Activated T-helper 17 cell treated with anti-CD3 and anti-CD28 coated beads, Interleukin-2, amount 50 U/mL, for 72 hours (primary cell): ENCODE results near the gene SRXN1. TPM values are rescaled to one million over a fixed set of nuclear protein-coding genes. Genes with fewer than 3 reads are reported as not detected.

Source experiments
- ATAC-seq: fragments of 150-1000 bp; cut with Tn5 transposase; replicated peaks from 2 replicates; pipeline ENCODE4 v1.10.0; 2021; ENCODE audit warnings: mild to moderate bottlenecking, moderate library complexity
- H3K27ac Mint-ChIP-seq: one replicate; pipeline ENCODE4 v1.8.0; 2022; ENCODE audit warnings: mixed read lengths
- H3K27me3 Mint-ChIP-seq: one replicate; pipeline ENCODE4 v1.8.0; 2022; ENCODE audit warnings: mixed read lengths
- H3K36me3 Mint-ChIP-seq: one replicate; pipeline ENCODE4 v1.8.0; 2022; ENCODE audit warnings: low read depth, mild to moderate bottlenecking, mixed read lengths
- H3K4me1 Mint-ChIP-seq: one replicate; pipeline ENCODE4 v1.8.0; 2022; ENCODE audit warnings: mixed read lengths
- H3K4me3 Mint-ChIP-seq: one replicate; pipeline ENCODE4 v1.8.0; 2022; ENCODE audit warnings: mild to moderate bottlenecking, mixed read lengths
- H3K9me3 Mint-ChIP-seq: one replicate; pipeline ENCODE4 v1.8.0; 2022; ENCODE audit warnings: mixed read lengths
- total RNA-seq, 2 donors: library from RNA; stranded (reverse); gene quantifications; one replicate each; pipeline ENCODE4 v1.2.3, GENCODE V29; 2022

Gene SRXN1
- total RNA-seq, 2 donors from 2014 or later: 14.6 to 24.6 TPM

- H3K27me3 Mint-ChIP-seq: peaks cover 31% of the 10 kb centered on the region
- ATAC-seq: no peak
- H3K4me3 Mint-ChIP-seq: peak overlapping the region; percentile 35
- H3K36me3 Mint-ChIP-seq: no peaks in the 10 kb centered on the region
- no peak overlapping the region for H3K27ac Mint-ChIP-seq
- no peaks in the 10 kb centered on the region for H3K9me3 Mint-ChIP-seq
- H3K4me1 Mint-ChIP-seq: no peaks in the 10 kb centered on the region
Observed at GRCh38 chr20:640674-641515, 12.1 kb downstream of the SRXN1 start.

DNA sequence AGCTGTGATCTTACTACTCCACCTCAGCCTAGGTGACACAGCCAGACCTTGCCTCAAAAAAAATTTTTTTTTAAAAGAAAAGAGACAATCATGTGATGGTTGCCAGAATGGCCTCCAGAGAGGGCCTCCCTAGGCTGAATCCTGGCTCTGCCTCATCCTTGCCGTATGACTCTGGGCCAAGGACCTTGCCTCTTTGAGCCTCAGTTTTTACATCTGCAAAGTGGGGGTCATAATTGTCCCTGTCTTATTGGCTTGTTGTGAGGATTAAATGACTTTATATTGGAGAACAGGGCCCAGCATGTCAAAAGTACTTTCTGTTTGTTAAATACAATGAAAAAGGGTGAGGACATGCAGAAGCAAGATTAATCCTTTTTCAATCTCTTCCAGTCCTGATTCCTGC is 14.4 kb downstream of the SRXN1 start:
- ATAC-seq: no peak
- H3K27ac Mint-ChIP-seq: no peak overlapping the region
- H3K36me3 Mint-ChIP-seq: no peaks in the 10 kb centered on the region
- H3K4me1 Mint-ChIP-seq: no peaks in the 10 kb centered on the region
- peaks cover 36% of the 10 kb centered on the region for H3K27me3 Mint-ChIP-seq
- H3K9me3 Mint-ChIP-seq: no peaks in the 10 kb centered on the region
- no peak overlapping the region for H3K4me3 Mint-ChIP-seq

DNA sequence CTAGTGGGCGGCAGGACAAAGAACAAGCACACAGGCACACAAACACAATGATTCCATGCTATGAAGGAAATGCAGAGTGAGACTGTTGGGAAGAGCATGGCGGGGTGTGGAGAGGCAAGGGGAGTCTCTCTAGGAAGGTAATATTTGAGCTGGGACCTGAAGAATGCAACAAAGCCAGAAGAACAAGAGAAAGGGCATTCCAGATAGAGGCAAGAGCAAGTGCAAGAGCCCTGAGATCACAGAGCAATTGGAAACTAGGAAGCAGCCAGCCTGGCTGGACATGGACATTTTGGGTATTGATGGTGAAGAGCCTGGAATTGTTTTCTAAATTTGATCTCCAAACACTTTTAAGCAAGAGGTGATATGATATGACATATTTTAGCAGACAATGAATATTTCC is 15.4 kb downstream of the SRXN1 start:
- H3K9me3 Mint-ChIP-seq: no peaks in the 10 kb centered on the region
- H3K27ac Mint-ChIP-seq: no peak overlapping the region
- H3K4me3 Mint-ChIP-seq: no peak overlapping the region
- no peak for ATAC-seq
- no peaks in the 10 kb centered on the region for H3K36me3 Mint-ChIP-seq
- H3K4me1 Mint-ChIP-seq: no peaks in the 10 kb centered on the region
- H3K27me3 Mint-ChIP-seq: peaks cover 32% of the 10 kb centered on the region

- no peak for ATAC-seq
- Mint-ChIP-seq H3K9me3 (no peaks in the 10 kb centered on the region), H3K27ac (no peak overlapping the region), H3K36me3 (no peaks in the 10 kb centered on the region), H3K4me3 (no peak overlapping the region), H3K4me1 (no peaks in the 10 kb centered on the region), H3K27me3 (peaks cover 29% of the 10 kb centered on the region)
Observed at GRCh38 chr20:635893-636338, 17.1 kb downstream of the SRXN1 start.

DNA sequence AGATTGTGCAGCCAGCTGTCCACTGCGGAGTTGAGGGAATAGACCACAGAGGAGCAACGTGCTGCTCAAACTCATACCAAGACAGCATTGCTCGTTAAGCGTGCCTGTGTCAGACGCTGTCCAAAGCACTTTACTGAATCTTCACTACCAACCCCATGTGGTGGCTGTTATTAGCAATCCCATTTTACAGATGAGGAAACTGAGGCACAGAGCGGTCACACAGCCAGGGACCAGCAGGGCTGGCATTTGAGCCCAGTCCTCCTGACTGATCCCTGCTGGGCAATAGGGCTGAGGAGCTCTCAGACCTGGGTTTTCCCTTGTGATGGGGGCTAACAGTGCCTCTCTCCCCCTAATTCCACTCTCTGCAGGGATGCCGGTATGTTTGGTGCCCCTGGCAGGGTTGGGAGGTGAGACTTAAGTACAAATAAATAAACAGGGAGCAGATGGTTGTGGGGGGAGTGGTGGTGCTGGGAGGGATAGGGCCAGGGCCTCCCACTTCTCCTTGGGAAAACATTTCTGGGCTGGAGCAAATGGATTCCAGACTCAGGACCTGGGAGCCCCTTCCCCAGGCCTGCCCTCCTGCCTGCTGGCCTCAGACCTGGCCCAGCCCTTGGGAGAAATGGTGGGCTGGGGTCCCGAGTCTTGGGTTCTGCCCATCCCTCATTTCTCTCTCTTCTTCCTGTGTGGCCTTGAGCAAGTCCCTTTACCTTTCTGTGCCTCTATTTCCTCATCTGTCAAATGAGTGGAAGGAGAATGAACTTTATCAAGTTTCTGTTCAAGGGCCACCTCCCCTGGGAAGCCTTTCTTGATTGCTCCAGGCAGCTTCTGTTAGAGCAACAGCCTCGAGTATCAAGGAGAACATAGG is 17.7 kb downstream of the SRXN1 start:
- no peak overlapping the region for H3K27ac Mint-ChIP-seq
- H3K36me3 Mint-ChIP-seq: no peaks in the 10 kb centered on the region
- H3K4me3 Mint-ChIP-seq: no peak overlapping the region
- no peaks in the 10 kb centered on the region for H3K9me3 Mint-ChIP-seq
- no peak for ATAC-seq
- H3K27me3 Mint-ChIP-seq: peaks cover 31% of the 10 kb centered on the region
- no peaks in the 10 kb centered on the region for H3K4me1 Mint-ChIP-seq

- Mint-ChIP-seq H3K36me3 (no peaks in the 10 kb centered on the region), H3K4me1 (no peaks in the 10 kb centered on the region), H3K9me3 (no peaks in the 10 kb centered on the region), H3K27me3 (peaks cover 33% of the 10 kb centered on the region), H3K4me3 (no peak overlapping the region), H3K27ac (no peak overlapping the region)
- ATAC-seq: no peak
Observed at GRCh38 chr20:634148-634925, 18.7 kb downstream of the SRXN1 start.

GRCh38 chr20:631101-631500 is 21.9 kb downstream of the SRXN1 start:
- Mint-ChIP-seq H3K4me1 (no peaks in the 10 kb centered on the region), H3K9me3 (no peaks in the 10 kb centered on the region), H3K27me3 (peaks cover 25% of the 10 kb centered on the region), H3K4me3 (no peak overlapping the region), H3K36me3 (no peaks in the 10 kb centered on the region), H3K27ac (no peak overlapping the region)
- ATAC-seq: no peak

DNA sequence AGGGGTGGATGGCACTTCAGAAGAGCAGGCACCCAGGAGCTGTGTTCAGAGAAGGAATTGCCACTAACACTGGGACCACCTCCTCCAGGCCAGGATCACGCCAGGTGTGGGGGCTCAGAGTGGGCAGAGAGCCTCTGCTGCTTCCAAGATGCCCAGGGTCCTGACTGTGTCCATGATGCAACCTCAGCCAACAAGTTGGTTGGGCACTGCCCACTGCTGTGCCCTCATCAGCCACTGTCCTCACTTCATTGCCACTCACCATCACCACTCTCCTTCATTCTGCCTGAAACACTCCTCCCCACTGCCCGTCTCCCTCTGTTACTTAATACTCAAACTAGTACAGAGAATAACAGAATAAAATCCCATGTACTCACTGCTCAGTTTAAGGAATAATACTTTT is 26.4 kb downstream of the SRXN1 start:
- Mint-ChIP-seq H3K9me3 (no peaks in the 10 kb centered on the region), H3K4me3 (no peak overlapping the region), H3K27me3 (peaks cover 26% of the 10 kb centered on the region), H3K4me1 (no peaks in the 10 kb centered on the region), H3K36me3 (no peaks in the 10 kb centered on the region), H3K27ac (no peak overlapping the region)
- no peak for ATAC-seq

- peaks cover 28% of the 10 kb centered on the region for H3K27me3 Mint-ChIP-seq
- ATAC-seq: no peak
- H3K36me3 Mint-ChIP-seq: no peaks in the 10 kb centered on the region
- H3K27ac Mint-ChIP-seq: no peak overlapping the region
- no peak overlapping the region for H3K4me3 Mint-ChIP-seq
- H3K4me1 Mint-ChIP-seq: no peaks in the 10 kb centered on the region
- no peaks in the 10 kb centered on the region for H3K9me3 Mint-ChIP-seq
Observed at GRCh38 chr20:625360-625932, 27.6 kb downstream of the SRXN1 start.

GRCh38 chr20:623704-624103 is 29.3 kb downstream of the SRXN1 start:
- H3K9me3 Mint-ChIP-seq: no peaks in the 10 kb centered on the region
- no peak overlapping the region for H3K4me3 Mint-ChIP-seq
- no peak for ATAC-seq
- peaks cover 28% of the 10 kb centered on the region for H3K27me3 Mint-ChIP-seq
- no peaks in the 10 kb centered on the region for H3K36me3 Mint-ChIP-seq
- H3K4me1 Mint-ChIP-seq: no peaks in the 10 kb centered on the region
- no peak overlapping the region for H3K27ac Mint-ChIP-seq

DNA sequence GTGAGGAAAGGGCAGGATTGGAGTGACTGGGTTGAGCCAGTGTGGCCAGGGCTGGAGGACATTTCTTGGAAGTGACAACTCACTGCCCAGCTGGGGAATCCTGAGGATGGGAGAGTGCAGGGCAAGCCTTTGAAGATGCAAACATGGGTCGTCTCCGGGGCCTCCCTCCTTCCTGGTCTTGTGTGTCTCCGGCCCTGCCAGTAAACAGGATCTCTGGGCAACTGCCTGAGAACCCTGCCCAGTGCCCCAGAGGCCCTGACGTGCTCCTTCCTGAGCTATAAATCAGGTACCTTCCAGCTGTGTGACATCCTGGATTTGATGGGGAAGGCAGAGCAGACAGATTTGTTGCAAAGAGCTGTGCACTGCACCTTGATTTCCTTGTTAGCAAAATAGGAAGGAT is 30.0 kb downstream of the SRXN1 start:
- Mint-ChIP-seq H3K4me1 (no peaks in the 10 kb centered on the region), H3K9me3 (peaks cover 1% of the 10 kb centered on the region), H3K4me3 (no peak overlapping the region), H3K27me3 (peaks cover 30% of the 10 kb centered on the region), H3K36me3 (no peaks in the 10 kb centered on the region), H3K27ac (no peak overlapping the region)
- ATAC-seq: no peak

DNA sequence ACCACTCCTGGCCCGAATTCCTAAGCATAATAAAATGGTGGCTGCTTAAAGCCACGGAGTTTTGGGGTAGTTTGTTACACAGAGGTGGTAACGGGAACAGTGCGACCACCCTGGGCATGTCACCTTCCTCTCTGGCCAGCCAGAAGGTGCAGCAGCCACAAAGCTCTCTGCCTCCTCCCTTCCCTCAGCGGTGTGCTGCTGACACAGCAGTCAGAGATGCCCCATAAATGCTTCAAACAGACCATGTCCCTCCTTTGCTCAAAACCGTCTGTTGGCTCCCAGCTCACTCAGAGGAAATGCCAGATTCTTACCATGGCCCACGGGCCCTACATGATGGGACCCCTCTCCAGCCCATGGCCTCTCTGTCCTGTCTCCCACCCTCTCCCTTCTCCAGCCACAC is 30.8 kb downstream of the SRXN1 start:
- Mint-ChIP-seq H3K27ac (no peak overlapping the region), H3K36me3 (no peaks in the 10 kb centered on the region)

GRCh38 chr20:621125-621756 is 31.8 kb downstream of the SRXN1 start:
- no peak overlapping the region for H3K27ac Mint-ChIP-seq
- H3K4me1 Mint-ChIP-seq: no peaks in the 10 kb centered on the region
- ATAC-seq: no peak
- H3K36me3 Mint-ChIP-seq: no peaks in the 10 kb centered on the region
- no peak overlapping the region for H3K4me3 Mint-ChIP-seq
- H3K27me3 Mint-ChIP-seq: peaks cover 38% of the 10 kb centered on the region
- peaks cover 8% of the 10 kb centered on the region for H3K9me3 Mint-ChIP-seq

More for the DNA sequence above, 30.8 kb downstream of the SRXN1 start:
- ATAC-seq: no peak
- no peaks in the 10 kb centered on the region for H3K4me1 Mint-ChIP-seq
- peaks cover 38% of the 10 kb centered on the region for H3K27me3 Mint-ChIP-seq
- peaks cover 8% of the 10 kb centered on the region for H3K9me3 Mint-ChIP-seq
- H3K4me3 Mint-ChIP-seq: no peak overlapping the region

DNA sequence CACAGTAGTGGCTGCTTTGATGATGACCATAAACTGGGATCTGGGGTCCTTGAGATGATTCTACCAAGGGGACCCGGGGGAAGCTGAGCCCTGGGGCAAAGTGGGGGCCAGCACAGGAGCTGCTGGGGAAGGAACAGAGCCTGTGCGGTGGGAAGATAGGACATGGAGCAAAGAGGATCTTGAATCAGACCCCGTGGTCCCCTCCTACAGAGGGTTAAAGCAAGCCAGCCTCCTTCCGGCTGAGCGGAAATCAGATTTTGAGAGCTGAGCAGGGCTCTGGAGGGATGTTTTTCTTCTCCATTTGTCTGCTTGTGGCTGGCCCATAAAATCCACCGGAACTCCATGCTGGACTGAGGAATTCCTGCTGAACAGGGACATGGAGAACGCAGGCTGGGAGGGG is 32.8 kb downstream of the SRXN1 start:
- no peak overlapping the region for H3K27ac Mint-ChIP-seq
- peaks cover 36% of the 10 kb centered on the region for H3K27me3 Mint-ChIP-seq
- no peak overlapping the region for H3K4me3 Mint-ChIP-seq
- H3K9me3 Mint-ChIP-seq: peaks cover 8% of the 10 kb centered on the region
- H3K36me3 Mint-ChIP-seq: no peaks in the 10 kb centered on the region
- no peak for ATAC-seq
- no peaks in the 10 kb centered on the region for H3K4me1 Mint-ChIP-seq
